ENCODE data around the gene CACUL1. TPM values are rescaled to one million over a fixed set of nuclear protein-coding genes. Genes with fewer than 3 reads are reported as not detected.
A peak's percentile ranks its signal among the peaks of the same experiment; 100 is the strongest.

The CACUL1 gene
- total RNA-seq, 1 experiment from 2014 or later, result 19.7 TPM

GRCh38 chr10:118635674-118636402 lies 118.9 kb downstream of the CACUL1 start:
- Histone ChIP-seq H3K27me3 (ENCODE audit: control insufficient read depth, insufficient read depth, low read length) (peaks cover 10% of the 10 kb centered on the region; the same call in 1 of the 2 replicates), H3K36me3 (replicated peaks; ENCODE audit: control insufficient read depth, insufficient read depth, low read length) (no peaks in the 10 kb centered on the region), H3K4me3 (ENCODE audit: insufficient read depth, low read depth, low read length) (no peak overlapping the region)
- peak; percentile 43 for DNase-seq

GRCh38 chr10:118633786-118634185 lies 121.0 kb downstream of the CACUL1 start:
- no peak overlapping the region for H3K4me3 ChIP-seq (ENCODE audit: insufficient read depth, low read depth, low read length)
- peaks cover 10% of the 10 kb centered on the region; the same call in 1 of the 2 replicates for H3K27me3 ChIP-seq (ENCODE audit: control insufficient read depth, insufficient read depth, low read length)
- no peak for DNase-seq
- H3K36me3 ChIP-seq (replicated peaks; ENCODE audit: control insufficient read depth, insufficient read depth, low read length), result no peaks in the 10 kb centered on the region

- Histone ChIP-seq H3K27me3 (ENCODE audit: control insufficient read depth, insufficient read depth, low read length) (peaks cover 3% of the 10 kb centered on the region; the same call in 1 of the 2 replicates), H3K4me3 (ENCODE audit: insufficient read depth, low read depth, low read length) (no peak overlapping the region), H3K36me3 (replicated peaks; ENCODE audit: control insufficient read depth, insufficient read depth, low read length) (no peaks in the 10 kb centered on the region)
- no peak for DNase-seq
Measured at GRCh38 chr10:118629211-118629610, 125.6 kb downstream of the CACUL1 start.

- Histone ChIP-seq H3K36me3 (replicated peaks; ENCODE audit: control insufficient read depth, insufficient read depth, low read length) (no peaks in the 10 kb centered on the region), H3K27me3 (ENCODE audit: control insufficient read depth, insufficient read depth, low read length) (no peaks in the 10 kb centered on the region; the same call in 1 of the 2 replicates), H3K4me3 (ENCODE audit: insufficient read depth, low read depth, low read length) (no peak overlapping the region)
- DNase-seq, result no peak
Measured at GRCh38 chr10:118628397-118628796, 126.4 kb downstream of the CACUL1 start.

- no peaks in the 10 kb centered on the region; the same call in 1 of the 2 replicates for H3K27me3 ChIP-seq (ENCODE audit: control insufficient read depth, insufficient read depth, low read length)
- no peak overlapping the region for H3K4me3 ChIP-seq (ENCODE audit: insufficient read depth, low read depth, low read length)
- no peaks in the 10 kb centered on the region for H3K36me3 ChIP-seq (replicated peaks; ENCODE audit: control insufficient read depth, insufficient read depth, low read length)
- peak; percentile 70 for DNase-seq
Measured at GRCh38 chr10:118626953-118627352, 127.8 kb downstream of the CACUL1 start.

Other genes starting within 250 kb of the CACUL1 start
- gene PRLHR, start 159.3 kb downstream of the CACUL1 start, total RNA-seq (2014; rRNA removed; shearing (Covaris generic)), result not detected in 2 replicates